Left ventricle myocardium inferior (tissue), 1 donor: ENCODE data around the gene RFC3. TPM values are rescaled to one million over a fixed set of nuclear protein-coding genes. Genes with fewer than 3 reads are reported as not detected.

Experiments
- DNase-seq: peaks from one replicate; pipeline ENCODE4 v3.0.0-alpha.2; 2020
- H3K27ac ChIP-seq: fragments of 200-600 bp; replicated peaks from 2 replicates; pipeline ENCODE4 v1.8.0; 2021
- H3K27me3 ChIP-seq: fragments of 200-600 bp; 2 replicates; pipeline ENCODE4 v1.8.0; 2021; ENCODE audit warnings: low read depth
- H3K36me3 ChIP-seq: fragments of 200-600 bp; 2 replicates; pipeline ENCODE4 v1.8.0; 2021
- H3K4me1 ChIP-seq: fragments of 200-600 bp; 2 replicates; pipeline ENCODE4 v1.8.0; 2021
- H3K4me3 ChIP-seq: fragments of 200-600 bp; 2 replicates; pipeline ENCODE4 v1.8.0; 2021; ENCODE audit warnings: mild to moderate bottlenecking, moderate library complexity
- H3K9me3 ChIP-seq: fragments of 200-600 bp; replicated peaks from 2 replicates; pipeline ENCODE4 v1.8.0; 2021
- CTCF ChIP-seq: fragments of 200-600 bp; IDR thresholded peaks from 2 replicates; pipeline ENCODE4 v1.8.0; 2021; ENCODE audit warnings: antibody characterized with exemption, mild to moderate bottlenecking, borderline replicate concordance
- intact Hi-C: fragments of 100-400 bp; cut with micrococcal nuclease; formaldehyde crosslinking; loops from one replicate; pipeline ENCODE4 v1.11.0; 2022
- total RNA-seq: library from RNA; stranded (reverse); fragmentation: NEBNext Ultra II Directional; extraction: Animal tissue kit (Norgen Biotek cat#: 25700); gene quantifications from one replicate; pipeline ENCODE4 v1.2.1, GENCODE V29; 2021
- donor health status: DM: no; HTN: yes; CAD: no; lungs with severe emphysema.

The RFC3 gene
- total RNA-seq, 1 donor from 2014 or later, result 4.2 TPM

GRCh38 chr13:33842986-33843385 is 25.0 kb downstream of the RFC3 start:
- no peak for TF ChIP-seq CTCF

GRCh38 chr13:33845572-33846302 is 27.8 kb downstream of the RFC3 start:
- H3K4me1 ChIP-seq, result no peaks in the 10 kb centered on the region
- H3K9me3 ChIP-seq, result no peaks in the 10 kb centered on the region
- no peak overlapping the region for H3K4me3 ChIP-seq
- intact Hi-C loops, result no loop called here
- TF ChIP-seq CTCF, result no peak
- no peak for DNase-seq
- H3K36me3 ChIP-seq, result peaks cover 5% of the 10 kb centered on the region
- no peaks in the 10 kb centered on the region for H3K27me3 ChIP-seq
- H3K27ac ChIP-seq, result no peak overlapping the region

More at GRCh38 chr13:33842986-33843385, 25.0 kb downstream of the RFC3 start:
- Histone ChIP-seq H3K9me3 (no peaks in the 10 kb centered on the region), H3K27ac (no peak overlapping the region), H3K27me3 (no peaks in the 10 kb centered on the region), H3K4me1 (no peaks in the 10 kb centered on the region), H3K36me3 (peaks cover 5% of the 10 kb centered on the region), H3K4me3 (no peak overlapping the region)
- no peak for DNase-seq
- intact Hi-C loops, result no loop called here

- H3K36me3 ChIP-seq, result no peaks in the 10 kb centered on the region
- no peak for TF ChIP-seq CTCF
Measured at GRCh38 chr13:33846303-33847062, 28.5 kb downstream of the RFC3 start.

GRCh38 chr13:33849211-33849610 is 31.3 kb downstream of the RFC3 start:
- no peak for TF ChIP-seq CTCF
- H3K27ac ChIP-seq, result no peak overlapping the region
- H3K9me3 ChIP-seq, result no peaks in the 10 kb centered on the region
- no peak overlapping the region for H3K4me3 ChIP-seq
- H3K36me3 ChIP-seq, result no peaks in the 10 kb centered on the region
- H3K4me1 ChIP-seq, result no peaks in the 10 kb centered on the region
- DNase-seq, result no peak
- intact Hi-C loops, result no loop called here
- no peaks in the 10 kb centered on the region for H3K27me3 ChIP-seq

More at GRCh38 chr13:33846303-33847062, 28.5 kb downstream of the RFC3 start:
- H3K4me3 ChIP-seq, result no peak overlapping the region
- H3K4me1 ChIP-seq, result no peaks in the 10 kb centered on the region
- intact Hi-C loops, result no loop called here
- H3K27ac ChIP-seq, result no peak overlapping the region
- H3K27me3 ChIP-seq, result no peaks in the 10 kb centered on the region
- no peak for DNase-seq
- H3K9me3 ChIP-seq, result no peaks in the 10 kb centered on the region

- intact Hi-C loops, result no loop called here
- Histone ChIP-seq H3K27me3 (no peaks in the 10 kb centered on the region), H3K4me1 (no peaks in the 10 kb centered on the region), H3K4me3 (no peak overlapping the region), H3K9me3 (no peaks in the 10 kb centered on the region), H3K36me3 (no peaks in the 10 kb centered on the region), H3K27ac (no peak overlapping the region)
- TF ChIP-seq CTCF, result no peak
- DNase-seq, result no peak
Measured at GRCh38 chr13:33855371-33855895, 37.5 kb downstream of the RFC3 start.
